ENCODE results near the gene BLOC1S5.

DNA sequence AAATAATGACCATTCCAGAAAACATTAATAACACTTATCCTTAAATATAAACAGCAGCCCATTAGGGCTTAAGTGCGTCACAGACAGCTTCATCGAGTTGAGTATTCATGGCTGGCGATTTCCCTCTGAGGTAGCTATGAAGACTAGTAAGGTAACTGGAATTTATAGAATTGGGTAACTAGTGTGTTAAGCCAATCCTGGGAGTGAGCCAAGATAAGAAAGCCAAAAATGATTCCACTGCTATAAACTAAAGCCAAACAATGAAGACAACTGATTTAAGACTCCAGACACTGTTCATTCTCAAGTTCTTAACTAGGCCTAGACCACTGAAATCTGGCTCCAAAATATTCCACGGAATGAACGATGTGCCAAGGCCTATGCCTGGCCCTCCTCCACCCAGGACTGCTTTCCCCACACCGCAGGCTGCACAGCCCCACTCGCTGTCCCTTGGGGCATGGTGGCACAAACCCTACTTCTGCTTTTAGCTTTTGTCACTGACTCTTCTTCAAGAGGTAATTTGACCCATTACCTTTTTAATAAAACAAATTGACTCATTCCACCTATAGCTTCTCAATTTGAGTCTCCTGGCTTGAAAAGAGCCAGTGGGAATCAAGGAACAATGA is 66.0 kb downstream of the BLOC1S5 start:
- TF ChIP-seq, protein P1, sequence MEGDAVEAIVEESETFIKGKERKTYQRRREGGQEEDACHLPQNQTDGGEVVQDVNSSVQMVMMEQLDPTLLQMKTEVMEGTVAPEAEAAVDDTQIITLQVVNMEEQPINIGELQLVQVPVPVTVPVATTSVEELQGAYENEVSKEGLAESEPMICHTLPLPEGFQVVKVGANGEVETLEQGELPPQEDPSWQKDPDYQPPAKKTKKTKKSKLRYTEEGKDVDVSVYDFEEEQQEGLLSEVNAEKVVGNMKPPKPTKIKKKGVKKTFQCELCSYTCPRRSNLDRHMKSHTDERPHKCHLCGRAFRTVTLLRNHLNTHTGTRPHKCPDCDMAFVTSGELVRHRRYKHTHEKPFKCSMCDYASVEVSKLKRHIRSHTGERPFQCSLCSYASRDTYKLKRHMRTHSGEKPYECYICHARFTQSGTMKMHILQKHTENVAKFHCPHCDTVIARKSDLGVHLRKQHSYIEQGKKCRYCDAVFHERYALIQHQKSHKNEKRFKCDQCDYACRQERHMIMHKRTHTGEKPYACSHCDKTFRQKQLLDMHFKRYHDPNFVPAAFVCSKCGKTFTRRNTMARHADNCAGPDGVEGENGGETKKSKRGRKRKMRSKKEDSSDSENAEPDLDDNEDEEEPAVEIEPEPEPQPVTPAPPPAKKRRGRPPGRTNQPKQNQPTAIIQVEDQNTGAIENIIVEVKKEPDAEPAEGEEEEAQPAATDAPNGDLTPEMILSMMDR (IDR thresholded peaks at IDR 0.05), result no peak
- TF ChIP-seq POLR2A (IDR thresholded peaks at IDR 0.05), result no peak

Data from adrenal gland (tissue), 5 donors.